CD1c-positive myeloid dendritic cell (primary cell): ENCODE measurements around the gene RTP1.

ENCODE experiments used
- DNase-seq: peaks from one replicate; pipeline ENCODE4 v3.0.0-alpha.2; 2016; ENCODE audit errors: extremely low spot score

Gene RTP1

DNA sequence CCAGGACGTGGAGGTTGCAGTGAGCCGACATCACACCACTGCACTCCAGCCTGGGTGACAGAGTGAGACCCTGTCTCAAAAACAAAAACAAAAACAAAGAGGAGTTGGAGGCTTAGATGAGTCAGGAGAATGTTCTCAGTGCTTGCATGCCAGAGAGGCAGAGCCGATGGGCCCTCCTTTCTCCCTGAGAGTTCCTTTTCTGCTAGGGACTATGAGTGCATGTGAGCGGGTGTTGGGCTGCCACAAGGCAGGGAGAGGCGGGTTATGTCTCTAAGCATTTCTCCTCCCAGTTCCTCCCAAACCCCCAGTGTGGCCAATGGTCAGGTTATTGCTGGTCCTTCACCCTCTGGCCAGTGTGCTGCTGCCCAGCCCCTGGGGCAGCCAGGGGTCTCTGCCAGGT is 45.1 kb downstream of the RTP1 start:
- no peak for DNase-seq

DNA sequence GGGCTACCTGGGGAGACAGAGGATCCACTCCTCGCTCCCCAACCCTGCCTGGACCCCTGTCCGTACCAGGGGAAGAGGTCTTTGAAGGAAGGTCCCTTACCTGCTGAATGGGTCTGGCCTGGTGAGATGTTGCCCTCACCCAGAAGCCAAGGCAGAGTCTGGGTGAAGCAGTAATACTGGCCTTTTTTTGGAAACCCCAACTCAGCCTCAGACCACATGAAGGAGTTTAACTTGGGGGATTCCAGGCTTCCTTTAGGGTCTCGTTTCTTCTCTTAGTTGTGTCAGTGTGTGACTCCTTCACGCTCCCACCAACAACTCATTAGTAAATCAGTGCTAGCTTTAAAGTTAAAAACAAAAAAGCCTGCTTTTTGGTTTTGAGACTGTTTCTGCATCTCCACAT is 45.6 kb downstream of the RTP1 start:
- no peak for DNase-seq

DNA sequence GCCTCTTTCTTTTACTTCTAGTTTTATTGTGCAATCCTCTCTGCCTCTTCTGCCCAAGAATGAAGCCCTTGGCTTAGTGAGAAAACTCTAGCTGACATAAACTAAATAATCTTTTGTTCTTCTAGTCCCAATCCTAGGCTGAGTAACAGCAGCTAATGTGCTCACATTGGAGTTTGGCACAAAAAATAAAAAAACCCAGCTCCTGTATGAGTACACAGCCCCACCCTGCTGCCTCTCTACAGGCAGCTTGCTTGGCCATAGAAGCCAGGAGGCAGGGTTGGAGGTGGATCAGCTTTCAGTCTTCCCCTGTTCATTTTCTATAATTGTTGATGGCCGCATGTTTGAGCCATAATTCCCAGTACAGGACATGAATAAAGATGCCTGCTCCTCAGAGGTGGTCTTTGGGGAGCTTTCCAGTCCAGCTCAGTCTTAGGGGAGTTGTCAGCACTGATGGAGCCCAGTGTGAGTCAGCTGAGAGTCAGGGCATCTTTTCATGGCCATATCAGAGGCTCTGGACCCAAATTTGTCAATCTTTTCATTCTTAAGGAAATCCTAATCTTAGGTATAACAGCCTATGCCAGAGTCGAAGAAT is 46.7 kb downstream of the RTP1 start:
- no peak for DNase-seq

DNA sequence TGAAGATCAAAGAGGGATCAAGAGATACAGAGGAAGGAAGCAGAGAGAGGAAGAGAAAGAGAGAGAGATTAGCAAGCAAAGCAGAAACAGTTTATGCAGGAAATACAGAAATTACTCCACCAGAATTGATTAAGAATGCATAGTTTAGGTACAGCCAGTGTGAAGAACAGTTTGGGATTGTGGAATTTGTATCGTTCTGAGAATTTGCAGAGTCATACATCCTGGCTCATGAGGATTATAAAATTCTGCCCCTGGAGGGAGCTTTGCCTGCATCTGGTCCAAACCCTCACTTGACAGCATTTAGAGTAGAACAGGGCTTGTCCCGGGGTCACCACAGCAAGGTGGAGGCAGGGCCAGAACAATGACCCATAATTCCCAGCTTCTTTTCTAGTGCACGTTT is 50.1 kb downstream of the RTP1 start:
- no peak for DNase-seq
